ENCODE data around the gene CCNB1. TPM values are rescaled to one million over a fixed set of nuclear protein-coding genes. Genes with fewer than 3 reads are reported as not detected.
"Not testable (repeated sequence)": the region's sequence is repeated elsewhere in the genome, so short reads cannot be mapped to it uniquely, and the experiment has no call there.

Gene CCNB1
- total RNA-seq, result 100 to 1,000 TPM; 175 to 220 TPM

DNA sequence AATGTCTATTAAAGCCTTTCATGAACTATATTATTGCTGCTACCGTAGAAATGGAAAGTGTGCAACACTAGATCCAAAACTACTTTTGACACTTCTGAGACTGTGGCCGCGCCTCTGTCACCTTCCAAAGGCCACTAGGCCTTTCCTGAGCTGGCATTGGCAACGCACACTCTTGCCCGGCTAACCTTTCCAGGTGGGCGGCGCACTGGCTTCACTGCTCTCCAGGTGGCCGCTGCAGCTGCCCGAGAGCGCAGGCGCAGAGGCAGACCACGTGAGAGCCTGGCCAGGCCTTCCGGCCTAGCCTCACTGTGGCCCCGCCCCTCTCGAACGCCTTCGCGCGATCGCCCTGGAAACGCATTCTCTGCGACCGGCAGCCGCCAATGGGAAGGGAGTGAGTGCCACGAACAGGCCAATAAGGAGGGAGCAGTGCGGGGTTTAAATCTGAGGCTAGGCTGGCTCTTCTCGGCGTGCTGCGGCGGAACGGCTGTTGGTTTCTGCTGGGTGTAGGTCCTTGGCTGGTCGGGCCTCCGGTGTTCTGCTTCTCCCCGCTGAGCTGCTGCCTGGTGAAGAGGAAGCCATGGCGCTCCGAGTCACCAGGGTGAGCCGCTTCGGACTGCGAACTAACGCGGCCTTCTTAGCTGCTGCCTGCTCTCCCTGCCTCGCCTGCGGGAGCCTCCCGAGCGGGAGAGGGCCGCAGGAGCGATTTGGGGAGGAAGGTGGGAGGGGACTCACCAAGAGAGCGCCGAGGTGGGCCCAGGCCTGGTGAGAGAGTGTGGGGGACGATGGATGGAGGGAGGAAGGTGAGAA, at the start of gene CCNB1:
Gene CCNB1, plus strand, starts transcription at position 465 of the 807 bp plus-strand sequence. Its CDS starts 113 bp downstream, at position 578.
- H3K4me1 Mint-ChIP-seq, result peaks cover 6% of the 10 kb centered on the region
- peak within 1 kb of the TSS; percentile 88 for H3K27ac Mint-ChIP-seq
- peaks cover 51% of the 10 kb centered on the region for H3K36me3 Mint-ChIP-seq (ENCODE audit: low read depth)
- H3K27me3 Mint-ChIP-seq, result no peaks in the 10 kb centered on the region
- H3K4me3 Mint-ChIP-seq, result peak within 1 kb of the TSS; percentile 92
- no peaks in the 10 kb centered on the region for H3K9me3 Mint-ChIP-seq
- ATAC-seq (replicated peaks), result peak; percentile 99

DNA sequence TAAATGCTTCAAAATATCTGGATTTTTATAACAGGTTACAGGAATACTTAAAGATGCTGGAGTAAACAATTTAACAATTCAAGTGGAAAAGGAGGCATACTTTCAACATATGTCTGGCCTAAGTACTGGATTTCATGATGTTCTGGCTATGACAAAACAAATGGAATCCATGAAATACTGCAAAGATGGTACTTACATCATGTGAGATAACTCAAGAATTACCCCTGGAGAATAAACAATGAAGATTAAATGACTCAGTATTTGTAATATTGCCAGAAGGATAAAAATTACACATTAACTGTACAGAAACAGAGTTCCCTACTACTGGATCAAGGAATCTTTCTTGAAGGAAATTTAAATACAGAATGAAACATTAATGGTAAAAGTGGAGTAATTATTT, 37.5 kb upstream of the CCNB1 start:
- H3K9me3 Mint-ChIP-seq, result no peaks in the 10 kb centered on the region
- no peaks in the 10 kb centered on the region for H3K4me1 Mint-ChIP-seq
- no peaks in the 10 kb centered on the region for H3K27me3 Mint-ChIP-seq
- H3K27ac Mint-ChIP-seq, result no peak overlapping the region
- H3K4me3 Mint-ChIP-seq, result no peak overlapping the region
- H3K36me3 Mint-ChIP-seq (ENCODE audit: low read depth), result peaks cover 61% of the 10 kb centered on the region
- no peak for ATAC-seq (replicated peaks)

DNA sequence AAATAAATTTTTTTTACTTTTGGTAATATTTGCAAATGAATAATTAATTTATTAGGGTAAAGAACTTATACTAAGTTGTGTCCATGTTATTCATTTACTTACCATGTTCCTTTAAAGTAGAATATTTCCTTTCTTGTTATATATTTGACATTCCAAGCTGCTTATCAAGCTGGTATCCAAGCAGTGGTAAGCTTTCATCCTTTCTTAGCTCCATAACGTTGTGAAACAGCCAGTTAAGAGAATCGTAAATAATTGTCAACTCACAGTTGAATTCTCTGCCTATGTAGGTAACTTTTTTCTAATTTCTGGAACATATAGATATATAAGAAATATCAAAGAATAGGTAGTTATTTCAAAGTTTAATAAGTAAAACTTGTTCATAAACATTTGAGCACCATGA, 36.7 kb upstream of the CCNB1 start:
- Mint-ChIP-seq H3K27me3 (no peaks in the 10 kb centered on the region), H3K4me3 (no peak overlapping the region), H3K4me1 (no peaks in the 10 kb centered on the region), H3K36me3 (ENCODE audit: low read depth) (peaks cover 53% of the 10 kb centered on the region), H3K9me3 (no peaks in the 10 kb centered on the region), H3K27ac (no peak overlapping the region)
- ATAC-seq (replicated peaks), result no peak

DNA sequence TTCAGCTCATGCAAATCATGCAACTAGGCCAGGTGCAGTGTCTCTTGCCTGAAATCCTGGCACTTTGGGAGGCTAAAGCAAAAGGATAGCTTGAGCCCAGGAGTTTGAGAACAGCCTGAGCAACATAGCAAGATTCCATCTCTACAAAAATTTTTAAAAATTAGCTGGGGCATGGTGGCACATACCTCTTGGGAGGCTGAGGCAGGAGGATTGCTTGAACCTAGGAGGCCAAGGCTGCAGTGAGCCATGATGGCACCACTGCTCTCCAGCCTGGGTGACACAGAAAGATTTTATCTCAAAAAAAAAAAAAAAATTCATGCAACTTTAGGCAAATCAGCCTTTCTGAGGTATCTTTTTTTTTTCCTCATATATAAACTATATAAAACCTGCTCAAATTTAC, 35.6 kb upstream of the CCNB1 start:
- Mint-ChIP-seq H3K4me1 (no peaks in the 10 kb centered on the region), H3K27ac (no peak overlapping the region), H3K4me3 (no peak overlapping the region), H3K36me3 (ENCODE audit: low read depth) (peaks cover 43% of the 10 kb centered on the region), H3K9me3 (no peaks in the 10 kb centered on the region), H3K27me3 (no peaks in the 10 kb centered on the region)
- ATAC-seq (replicated peaks), result no peak

DNA sequence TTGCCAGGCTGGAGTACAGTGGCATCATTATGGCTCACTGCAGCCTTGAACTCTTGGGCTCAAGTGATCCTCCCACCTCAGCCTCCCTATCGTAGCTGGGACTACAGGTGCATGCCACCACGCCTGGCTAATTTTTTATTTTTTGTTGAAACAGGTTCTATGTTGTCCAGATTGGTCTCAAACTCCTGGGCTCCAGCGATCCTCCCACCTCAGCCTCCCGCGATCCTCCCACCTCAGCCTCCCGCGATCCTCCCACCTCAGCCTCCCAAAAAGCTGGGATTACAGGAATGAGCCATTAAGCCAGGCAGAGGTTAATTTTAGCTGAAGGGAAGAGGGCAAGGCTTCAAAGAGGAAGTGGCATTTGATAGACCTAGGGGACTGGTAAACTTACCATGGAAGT, 32.8 kb upstream of the CCNB1 start:
- H3K27me3 Mint-ChIP-seq, result no peaks in the 10 kb centered on the region
- H3K9me3 Mint-ChIP-seq, result no peaks in the 10 kb centered on the region
- H3K4me3 Mint-ChIP-seq, result no peak overlapping the region
- H3K4me1 Mint-ChIP-seq, result no peaks in the 10 kb centered on the region
- peaks cover 16% of the 10 kb centered on the region for H3K36me3 Mint-ChIP-seq (ENCODE audit: low read depth)
- no peak overlapping the region for H3K27ac Mint-ChIP-seq
- no peak for ATAC-seq (replicated peaks)

DNA sequence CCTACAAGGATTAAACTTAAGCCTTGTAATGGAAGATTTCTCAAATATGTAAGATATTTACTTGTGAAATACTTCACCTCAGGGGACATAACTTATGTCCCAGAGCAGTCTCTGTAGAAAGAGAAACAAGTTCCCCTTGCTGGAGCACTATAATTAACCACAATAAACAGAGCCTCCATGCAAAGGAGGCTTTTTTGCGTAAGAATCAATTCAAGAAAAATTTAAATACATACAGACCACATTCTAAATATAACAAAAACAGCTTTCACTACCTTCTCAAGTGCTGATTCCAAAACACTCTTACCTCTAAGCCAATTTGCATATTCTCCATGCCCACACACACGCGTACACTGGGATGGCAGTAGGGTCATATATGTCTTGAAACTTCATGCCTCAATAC, 30.7 kb upstream of the CCNB1 start:
- H3K27me3 Mint-ChIP-seq, result no peaks in the 10 kb centered on the region
- no peak for ATAC-seq (replicated peaks)
- peaks cover 5% of the 10 kb centered on the region for H3K36me3 Mint-ChIP-seq (ENCODE audit: low read depth)
- peaks cover 3% of the 10 kb centered on the region for H3K9me3 Mint-ChIP-seq
- H3K4me1 Mint-ChIP-seq, result no peaks in the 10 kb centered on the region
- no peak overlapping the region for H3K4me3 Mint-ChIP-seq
- no peak overlapping the region for H3K27ac Mint-ChIP-seq

DNA sequence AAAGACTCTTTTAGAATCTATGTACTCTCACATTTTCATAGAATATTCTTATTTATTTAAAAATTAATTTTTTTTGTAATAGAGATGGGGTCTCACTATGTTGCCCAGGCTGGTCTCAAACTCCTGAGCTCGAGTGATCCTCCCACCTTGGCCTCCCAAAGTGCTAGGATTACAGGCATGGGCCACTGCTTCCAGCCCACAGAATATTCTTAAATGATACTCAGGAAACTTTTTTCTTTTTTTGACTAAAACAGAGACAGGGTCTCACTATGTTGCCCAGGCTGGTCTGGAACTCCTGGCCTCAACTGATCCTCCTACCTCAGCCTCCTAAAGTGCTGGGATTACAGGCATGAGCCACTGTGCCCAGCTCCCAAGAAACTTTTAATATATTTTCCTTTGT, 29.7 kb upstream of the CCNB1 start:
- H3K9me3 Mint-ChIP-seq; H3K27ac Mint-ChIP-seq; H3K27me3 Mint-ChIP-seq; ATAC-seq (replicated peaks); H3K4me3 Mint-ChIP-seq; H3K4me1 Mint-ChIP-seq; H3K36me3 Mint-ChIP-seq (ENCODE audit: low read depth): not testable (repeated sequence)

DNA sequence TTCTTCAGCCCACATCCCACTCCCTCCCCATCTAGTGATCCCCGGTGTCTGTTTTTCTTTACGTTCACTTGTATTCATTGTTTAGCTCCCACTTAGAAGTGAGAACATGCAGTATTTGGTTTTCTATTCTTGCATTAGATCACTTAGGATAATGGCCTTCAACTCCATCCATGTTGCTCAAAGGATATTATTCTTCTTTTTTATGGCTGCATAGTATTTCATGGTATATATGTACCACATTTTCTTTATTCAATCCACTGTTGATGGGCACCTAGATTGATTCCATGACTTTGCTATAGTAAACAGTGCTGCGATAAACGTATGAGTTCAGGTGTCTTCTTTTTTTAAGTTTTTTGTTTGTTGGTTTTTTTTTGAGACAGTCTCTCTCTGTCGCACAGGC, 29.1 kb upstream of the CCNB1 start:
- no peaks in the 10 kb centered on the region for H3K27me3 Mint-ChIP-seq
- no peaks in the 10 kb centered on the region for H3K4me1 Mint-ChIP-seq
- H3K9me3 Mint-ChIP-seq, result peaks cover 4% of the 10 kb centered on the region
- no peak overlapping the region for H3K4me3 Mint-ChIP-seq
- no peak overlapping the region for H3K27ac Mint-ChIP-seq
- peaks cover 4% of the 10 kb centered on the region for H3K36me3 Mint-ChIP-seq (ENCODE audit: low read depth)
- no peak for ATAC-seq (replicated peaks)

DNA sequence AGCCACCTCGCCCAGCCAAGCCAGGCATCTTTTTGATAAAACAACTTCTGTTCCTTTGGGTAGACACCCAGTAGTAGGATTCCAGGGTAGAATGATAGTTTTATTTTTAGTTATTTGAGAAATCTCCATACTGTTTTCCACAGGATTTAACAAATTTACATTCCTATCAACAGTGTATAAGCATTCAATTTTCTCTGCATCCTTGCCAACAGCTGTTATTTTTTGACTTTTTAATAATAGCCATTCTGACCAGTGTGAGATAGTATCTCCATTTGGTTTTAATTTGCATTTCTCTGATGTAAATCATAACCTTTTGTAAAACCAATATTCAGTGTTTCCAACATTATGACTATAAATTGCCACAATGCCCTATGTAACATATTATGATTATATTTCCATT, 28.2 kb upstream of the CCNB1 start:
- no peak overlapping the region for H3K27ac Mint-ChIP-seq
- no peak overlapping the region for H3K4me3 Mint-ChIP-seq
- no peaks in the 10 kb centered on the region for H3K36me3 Mint-ChIP-seq (ENCODE audit: low read depth)
- no peak for ATAC-seq (replicated peaks)
- no peaks in the 10 kb centered on the region for H3K27me3 Mint-ChIP-seq
- H3K9me3 Mint-ChIP-seq, result peaks cover 4% of the 10 kb centered on the region
- H3K4me1 Mint-ChIP-seq, result no peaks in the 10 kb centered on the region

DNA sequence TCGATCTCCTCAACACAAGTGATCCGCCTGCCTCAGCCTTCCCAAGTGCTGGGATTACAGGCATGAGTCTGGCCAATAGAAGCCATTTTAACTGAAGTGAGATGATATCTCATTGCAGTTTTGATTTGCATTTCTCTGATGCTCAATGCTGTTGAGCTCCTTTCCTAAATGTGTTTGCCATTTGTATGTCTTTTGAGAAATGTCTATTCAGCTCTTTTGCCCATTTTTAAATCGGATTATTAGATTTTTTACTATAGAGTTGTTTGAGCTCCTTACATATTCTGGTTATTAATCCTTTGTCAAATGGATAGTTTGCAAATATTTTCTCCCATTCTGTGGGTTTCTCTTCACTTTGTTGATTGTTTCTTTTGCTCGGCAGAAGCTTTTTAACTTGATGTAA, 26.7 kb upstream of the CCNB1 start:
- H3K4me3 Mint-ChIP-seq; H3K27me3 Mint-ChIP-seq; H3K4me1 Mint-ChIP-seq; H3K36me3 Mint-ChIP-seq (ENCODE audit: low read depth); H3K27ac Mint-ChIP-seq; H3K9me3 Mint-ChIP-seq; ATAC-seq (replicated peaks): not testable (repeated sequence)

DNA sequence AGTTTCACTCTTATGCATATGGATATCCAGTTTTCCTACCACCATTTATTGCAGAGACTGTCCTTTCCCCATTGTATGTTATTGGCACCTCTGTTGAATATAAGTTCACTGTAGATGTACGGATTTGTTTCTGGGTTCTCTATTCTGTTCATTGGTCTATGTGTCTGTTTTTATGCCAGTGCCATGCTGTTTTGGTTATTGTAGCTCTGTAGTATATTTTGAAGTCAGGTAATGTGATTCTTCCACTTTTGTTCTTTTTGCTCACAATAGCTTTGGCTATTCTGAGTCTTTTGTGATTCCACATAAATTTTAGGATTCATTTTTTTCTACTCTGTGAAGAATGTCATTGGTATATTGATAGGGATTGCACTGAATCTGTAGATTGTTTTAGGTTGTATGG, 26.1 kb upstream of the CCNB1 start:
- H3K27me3 Mint-ChIP-seq, result no peaks in the 10 kb centered on the region
- ATAC-seq (replicated peaks), result no peak
- no peaks in the 10 kb centered on the region for H3K4me1 Mint-ChIP-seq
- peaks cover 4% of the 10 kb centered on the region for H3K9me3 Mint-ChIP-seq
- no peak overlapping the region for H3K4me3 Mint-ChIP-seq
- H3K36me3 Mint-ChIP-seq (ENCODE audit: low read depth), result no peaks in the 10 kb centered on the region
- H3K27ac Mint-ChIP-seq, result no peak overlapping the region

DNA sequence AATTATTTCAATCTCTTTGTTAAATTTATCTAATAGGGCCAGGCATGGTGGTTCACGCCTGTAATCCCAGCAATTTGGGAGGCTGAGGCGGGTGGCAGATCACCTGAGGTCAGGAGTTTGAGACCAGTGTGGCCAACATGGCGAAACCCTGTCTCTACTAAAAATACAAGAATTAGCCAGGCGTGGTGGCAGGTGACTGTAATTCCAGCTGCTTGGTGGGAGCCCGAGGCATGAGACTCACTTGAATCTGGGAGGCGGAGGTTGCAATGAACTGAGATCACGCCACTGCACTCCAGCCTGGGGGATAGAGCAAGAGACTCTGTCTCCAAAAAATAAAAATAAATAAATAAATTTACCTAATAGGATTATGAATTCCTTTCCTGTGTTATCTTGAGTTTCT, 18.4 kb upstream of the CCNB1 start:
- ATAC-seq (replicated peaks); H3K27me3 Mint-ChIP-seq; H3K9me3 Mint-ChIP-seq; H3K36me3 Mint-ChIP-seq (ENCODE audit: low read depth); H3K4me1 Mint-ChIP-seq; H3K27ac Mint-ChIP-seq; H3K4me3 Mint-ChIP-seq: not testable (repeated sequence)

DNA sequence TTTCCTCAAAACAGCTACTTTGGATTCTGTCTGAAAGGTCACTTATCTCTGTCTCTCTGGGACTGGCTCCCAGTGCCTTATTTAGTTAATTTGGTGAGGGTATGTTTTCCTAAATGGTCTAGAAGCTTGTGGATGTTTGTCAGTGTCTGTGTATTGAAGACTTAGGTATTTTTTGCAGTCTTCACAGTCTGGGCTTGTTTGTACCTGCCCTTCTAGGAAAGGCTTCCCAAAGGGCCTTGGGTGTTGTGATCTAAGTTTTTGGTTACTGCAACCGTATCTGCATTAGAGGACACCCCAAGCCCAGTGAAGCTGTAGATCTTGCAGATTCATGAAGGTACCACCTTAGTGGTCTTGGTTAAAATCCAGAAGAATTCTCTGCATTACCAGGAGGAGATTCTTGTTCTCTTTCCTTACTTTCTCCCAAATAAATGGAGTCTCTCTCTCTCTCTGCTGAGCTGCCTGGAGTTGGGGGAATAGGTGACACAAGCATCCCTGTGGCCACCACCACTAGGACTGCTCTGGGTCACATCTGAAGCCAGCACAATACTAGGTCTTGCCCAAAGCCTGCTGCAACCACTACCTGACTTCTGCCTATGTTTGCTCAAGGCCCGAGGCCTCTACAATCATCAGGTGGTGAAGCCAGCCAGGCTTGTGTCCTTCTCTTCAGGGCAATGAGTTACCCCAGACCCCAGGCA, 17.8 kb upstream of the CCNB1 start:
- Mint-ChIP-seq H3K27me3 (no peaks in the 10 kb centered on the region), H3K36me3 (ENCODE audit: low read depth) (no peaks in the 10 kb centered on the region), H3K9me3 (no peaks in the 10 kb centered on the region), H3K4me3 (no peak overlapping the region), H3K4me1 (no peaks in the 10 kb centered on the region), H3K27ac (peak overlapping the region; percentile 46)
- no peak for ATAC-seq (replicated peaks)

DNA sequence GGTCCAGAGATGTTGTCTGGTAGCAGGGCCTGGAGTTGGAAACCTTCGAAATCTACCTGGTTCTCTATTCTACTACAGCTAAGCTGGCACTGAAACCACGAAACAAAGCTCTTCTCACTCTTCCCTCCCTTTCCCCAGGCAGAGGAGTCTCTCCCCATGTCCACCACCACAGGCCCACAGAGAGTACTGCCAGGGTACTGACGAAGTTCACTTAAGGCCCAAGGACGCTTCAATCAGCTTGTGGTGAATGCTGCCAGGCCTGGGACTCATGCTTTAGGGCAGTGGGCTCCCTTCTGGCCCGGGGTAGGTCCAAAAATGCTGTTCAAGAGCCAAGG, 17.3 kb upstream of the CCNB1 start:
- Mint-ChIP-seq H3K9me3 (no peaks in the 10 kb centered on the region), H3K27me3 (no peaks in the 10 kb centered on the region), H3K27ac (peak overlapping the region; percentile 46), H3K4me1 (no peaks in the 10 kb centered on the region), H3K36me3 (ENCODE audit: low read depth) (no peaks in the 10 kb centered on the region), H3K4me3 (no peak overlapping the region)
- no peak for ATAC-seq (replicated peaks)

DNA sequence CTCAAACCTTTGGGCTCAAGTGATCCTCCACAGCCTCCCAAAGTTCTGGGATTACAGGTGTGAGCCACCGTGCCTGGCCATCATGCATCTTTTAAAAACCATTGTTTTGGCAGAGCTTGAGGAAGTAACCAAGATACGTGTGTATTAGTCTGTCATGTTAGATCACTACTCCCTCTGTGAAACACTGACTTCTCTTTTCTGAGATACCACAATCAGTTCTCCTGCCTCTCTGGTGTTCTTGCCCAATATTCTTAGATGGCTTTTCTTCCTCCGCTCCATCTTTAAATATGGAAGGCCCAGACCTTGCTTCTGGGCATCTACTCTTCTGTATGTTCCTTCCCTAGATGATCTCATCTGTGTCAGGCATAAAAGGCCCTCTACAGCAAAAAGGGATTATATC, 14.2 kb upstream of the CCNB1 start:
- H3K36me3 Mint-ChIP-seq (ENCODE audit: low read depth), result no peaks in the 10 kb centered on the region
- no peak for ATAC-seq (replicated peaks)
- H3K27ac Mint-ChIP-seq, result no peak overlapping the region
- H3K4me1 Mint-ChIP-seq, result no peaks in the 10 kb centered on the region
- H3K9me3 Mint-ChIP-seq, result no peaks in the 10 kb centered on the region
- H3K27me3 Mint-ChIP-seq, result no peaks in the 10 kb centered on the region
- no peak overlapping the region for H3K4me3 Mint-ChIP-seq

Measured in activated T-helper 17 cell treated with anti-CD3 and anti-CD28 coated beads, Interleukin-2, amount 50 U/mL, for 72 hours (primary cell).